ENCODE measurements around the gene ARTN.

GRCh38 chr1:43963890-43964289 lies 30.3 kb downstream of the ARTN start:
- TF ChIP-seq CTCF (IDR thresholded peaks at IDR 0.05; ENCODE audit: poor library complexity) (no peak), EZH2 (IDR thresholded peaks at IDR 0.05; ENCODE audit: borderline replicate concordance) (no peak), EZH2phosphoT487 (IDR thresholded peaks at IDR 0.05; ENCODE audit: low read depth, severe bottlenecking, unreplicated experiment) (no peak)
